ENCODE data around the gene GUCY2F. TPM values are rescaled to one million over a fixed set of nuclear protein-coding genes. Genes with fewer than 3 reads are reported as not detected.

The GUCY2F gene
- total and polyA plus RNA-seq, 2 donors (not counting 1 experiment from before 2014, with no cell fraction given) = under 0.01 TPM; not detected in 1

DNA sequence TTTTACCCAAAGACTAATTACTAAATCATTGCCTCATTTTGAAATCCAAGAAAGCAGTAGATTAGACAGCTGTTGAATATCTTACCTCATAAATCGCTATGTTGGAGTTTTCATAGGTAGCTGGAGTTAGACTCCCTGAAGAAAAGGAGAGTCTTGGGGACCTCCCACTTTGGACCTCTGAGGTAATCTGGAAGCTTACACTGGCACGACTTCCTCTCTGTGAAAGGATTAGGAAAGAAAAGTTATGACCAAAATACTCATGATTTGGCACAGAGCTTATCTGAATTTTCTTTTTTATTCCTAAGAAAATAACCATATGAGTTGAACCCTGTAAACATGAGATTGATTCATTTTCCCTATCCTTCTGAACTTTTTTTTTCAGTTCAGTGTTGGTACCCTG is 40.6 kb downstream of the GUCY2F start:
- no peak for DNase-seq (ENCODE audit: low read depth in 2 of 2)
- no peaks in the 10 kb centered on the region for H4K20me1 ChIP-seq (ENCODE audit: control insufficient read depth, extremely low read depth, insufficient read depth, low read length)
- H3K4me2 ChIP-seq (ENCODE audit: extremely low read depth, insufficient read depth, low read length) = no peak overlapping the region
- H3K27ac ChIP-seq (ENCODE audit: insufficient read depth, low read length) = no peak overlapping the region
- no peaks in the 10 kb centered on the region for H3K79me2 ChIP-seq (ENCODE audit: control insufficient read depth, insufficient read depth, low read length)
- TF ChIP-seq, protein P1, sequence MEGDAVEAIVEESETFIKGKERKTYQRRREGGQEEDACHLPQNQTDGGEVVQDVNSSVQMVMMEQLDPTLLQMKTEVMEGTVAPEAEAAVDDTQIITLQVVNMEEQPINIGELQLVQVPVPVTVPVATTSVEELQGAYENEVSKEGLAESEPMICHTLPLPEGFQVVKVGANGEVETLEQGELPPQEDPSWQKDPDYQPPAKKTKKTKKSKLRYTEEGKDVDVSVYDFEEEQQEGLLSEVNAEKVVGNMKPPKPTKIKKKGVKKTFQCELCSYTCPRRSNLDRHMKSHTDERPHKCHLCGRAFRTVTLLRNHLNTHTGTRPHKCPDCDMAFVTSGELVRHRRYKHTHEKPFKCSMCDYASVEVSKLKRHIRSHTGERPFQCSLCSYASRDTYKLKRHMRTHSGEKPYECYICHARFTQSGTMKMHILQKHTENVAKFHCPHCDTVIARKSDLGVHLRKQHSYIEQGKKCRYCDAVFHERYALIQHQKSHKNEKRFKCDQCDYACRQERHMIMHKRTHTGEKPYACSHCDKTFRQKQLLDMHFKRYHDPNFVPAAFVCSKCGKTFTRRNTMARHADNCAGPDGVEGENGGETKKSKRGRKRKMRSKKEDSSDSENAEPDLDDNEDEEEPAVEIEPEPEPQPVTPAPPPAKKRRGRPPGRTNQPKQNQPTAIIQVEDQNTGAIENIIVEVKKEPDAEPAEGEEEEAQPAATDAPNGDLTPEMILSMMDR (conservative IDR thresholded peaks at IDR 0.05 in 1 of 2, IDR thresholded peaks at IDR 0.05 in 1 of 2; ENCODE audit: low read depth in 1 of 2, low read length in 2 of 2) = no peak
- TF ChIP-seq EZH2 (IDR thresholded peaks at IDR 0.05; ENCODE audit: low read length, missing control alignments) = no peak
- no peaks in the 10 kb centered on the region for H3K4me1 ChIP-seq (ENCODE audit: control insufficient read depth, extremely low read depth, insufficient read depth, low read length)
- H3K27me3 ChIP-seq (ENCODE audit: control insufficient read depth, insufficient read depth, low read length) = no peaks in the 10 kb centered on the region
- no peak overlapping the region for H2AFZ ChIP-seq (ENCODE audit: low read length)
- no peak overlapping the region for H3K4me3 ChIP-seq (replicated peaks in 1 of 4; ENCODE audit: control extremely low read depth in 1 of 4, insufficient read depth in 1 of 4, low read depth in 3 of 4, low read length in 4 of 4)
- no peaks in the 10 kb centered on the region for H3K9me3 ChIP-seq (ENCODE audit: control insufficient read depth, insufficient read depth, low read depth, low read length)
- no peak overlapping the region for H3K9ac ChIP-seq (ENCODE audit: insufficient read depth, low read length)
- H3K36me3 ChIP-seq (ENCODE audit: control insufficient read depth, insufficient read depth, low read length) = no peaks in the 10 kb centered on the region

DNA sequence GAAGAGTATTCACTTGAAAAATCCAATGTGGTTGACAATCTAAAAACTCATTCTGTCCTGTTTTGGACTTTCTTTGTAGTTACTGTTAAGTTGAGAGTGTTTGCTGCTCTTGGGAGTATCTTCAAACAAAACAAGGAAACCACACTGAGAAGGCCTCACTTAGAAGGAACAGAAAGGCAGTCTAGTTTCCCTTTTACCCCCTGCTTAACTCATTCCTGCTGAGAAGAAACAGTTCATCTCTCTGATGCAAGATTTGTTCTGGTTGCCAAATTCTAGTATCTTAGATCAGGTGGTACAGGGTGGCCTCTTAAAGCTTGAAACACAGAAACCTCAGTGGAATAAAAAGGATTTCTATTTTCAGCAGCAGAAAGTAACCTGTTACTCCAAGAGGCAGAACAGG is 41.4 kb downstream of the GUCY2F start:
- H3K36me3 ChIP-seq (ENCODE audit: control insufficient read depth, insufficient read depth, low read length) = no peaks in the 10 kb centered on the region
- H3K9ac ChIP-seq (ENCODE audit: insufficient read depth, low read length) = no peak overlapping the region
- H3K4me3 ChIP-seq (replicated peaks in 1 of 4; ENCODE audit: control extremely low read depth in 1 of 4, insufficient read depth in 1 of 4, low read depth in 3 of 4, low read length in 4 of 4) = no peak overlapping the region
- DNase-seq (ENCODE audit: low read depth in 2 of 2) = no peak
- no peaks in the 10 kb centered on the region for H4K20me1 ChIP-seq (ENCODE audit: control insufficient read depth, extremely low read depth, insufficient read depth, low read length)
- no peak for TF ChIP-seq EZH2 (IDR thresholded peaks at IDR 0.05; ENCODE audit: low read length, missing control alignments)
- TF ChIP-seq, protein P1 (conservative IDR thresholded peaks at IDR 0.05 in 1 of 2, IDR thresholded peaks at IDR 0.05 in 1 of 2; ENCODE audit: low read depth in 1 of 2, low read length in 2 of 2) = no peak
- H3K27me3 ChIP-seq (ENCODE audit: control insufficient read depth, insufficient read depth, low read length) = no peaks in the 10 kb centered on the region
- H3K79me2 ChIP-seq (ENCODE audit: control insufficient read depth, insufficient read depth, low read length) = no peaks in the 10 kb centered on the region
- no peaks in the 10 kb centered on the region for H3K9me3 ChIP-seq (ENCODE audit: control insufficient read depth, insufficient read depth, low read depth, low read length)
- no peak overlapping the region for H3K4me2 ChIP-seq (ENCODE audit: extremely low read depth, insufficient read depth, low read length)
- no peak overlapping the region for H3K27ac ChIP-seq (ENCODE audit: insufficient read depth, low read length)
- no peaks in the 10 kb centered on the region for H3K4me1 ChIP-seq (ENCODE audit: control insufficient read depth, extremely low read depth, insufficient read depth, low read length)
- H2AFZ ChIP-seq (ENCODE audit: low read length) = no peak overlapping the region

DNA sequence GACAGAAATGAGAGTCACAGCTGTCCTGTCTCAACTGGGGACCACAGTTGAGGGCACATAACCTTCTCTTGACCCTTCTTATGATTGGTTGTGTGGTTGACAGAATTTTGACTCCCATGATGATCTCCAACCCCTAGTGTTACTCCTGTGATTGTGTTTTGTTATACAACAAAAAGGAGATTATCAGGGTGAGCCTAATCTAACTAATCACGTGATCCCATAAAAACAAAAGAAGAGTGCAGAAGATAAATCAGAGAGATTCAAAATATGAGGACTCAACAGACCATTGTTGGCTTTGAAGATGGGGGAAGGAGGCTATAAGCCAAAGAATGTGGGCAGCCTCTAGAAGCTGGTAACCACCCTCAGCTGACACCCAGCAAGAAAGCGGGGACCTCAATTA is 72.7 kb downstream of the GUCY2F start:
- no peaks in the 10 kb centered on the region for H3K27me3 ChIP-seq (ENCODE audit: control insufficient read depth, insufficient read depth, low read length)
- DNase-seq (ENCODE audit: low read depth in 2 of 2) = no peak
- no peak overlapping the region for H3K9ac ChIP-seq (ENCODE audit: insufficient read depth, low read length)
- no peaks in the 10 kb centered on the region for H3K36me3 ChIP-seq (ENCODE audit: control insufficient read depth, insufficient read depth, low read length)
- H3K9me3 ChIP-seq (ENCODE audit: control insufficient read depth, insufficient read depth, low read depth, low read length) = no peaks in the 10 kb centered on the region
- no peak overlapping the region for H3K4me3 ChIP-seq (replicated peaks in 1 of 4; ENCODE audit: control extremely low read depth in 1 of 4, insufficient read depth in 1 of 4, low read depth in 3 of 4, low read length in 4 of 4)
- H4K20me1 ChIP-seq (ENCODE audit: control insufficient read depth, extremely low read depth, insufficient read depth, low read length) = no peaks in the 10 kb centered on the region
- no peak overlapping the region for H3K27ac ChIP-seq (ENCODE audit: insufficient read depth, low read length)
- H3K79me2 ChIP-seq (ENCODE audit: control insufficient read depth, insufficient read depth, low read length) = no peaks in the 10 kb centered on the region
- TF ChIP-seq, protein P1 (conservative IDR thresholded peaks at IDR 0.05 in 1 of 2, IDR thresholded peaks at IDR 0.05 in 1 of 2; ENCODE audit: low read depth in 1 of 2, low read length in 2 of 2) = no peak
- no peak for TF ChIP-seq EZH2 (IDR thresholded peaks at IDR 0.05; ENCODE audit: low read length, missing control alignments)
- H3K4me1 ChIP-seq (ENCODE audit: control insufficient read depth, extremely low read depth, insufficient read depth, low read length) = no peaks in the 10 kb centered on the region
- no peak overlapping the region for H3K4me2 ChIP-seq (ENCODE audit: extremely low read depth, insufficient read depth, low read length)
- no peak overlapping the region for H2AFZ ChIP-seq (ENCODE audit: low read length)
